Aortic smooth muscle cell (primary cell): ENCODE results near the gene RGN. TPM values are rescaled to one million over a fixed set of nuclear protein-coding genes. Genes with fewer than 3 reads are reported as not detected.

ENCODE experiments used
- total RNA-seq: library from RNA; depleted of rRNA; stranded (reverse); fragments of >200 nt; gene quantifications from 2 replicates; pipeline ENCODE4 v1.2.3, GENCODE V29; 2014

Gene RGN
- 7.3 and 17.0 TPM in 2 replicates for total RNA-seq

GRCh38 chrX:47078129-47079043, at the start of gene RGN:
Gene RGN, plus strand, starts transcription at chrX:47078443. Its CDS starts 2,702 bp downstream, at chrX:47081145.

Other genes starting within 250 kb of the RGN start
- gene RP2, start 241.4 kb upstream of the RGN start, total RNA-seq: 21.3 and 22.1 TPM in 2 replicates
- gene JADE3, start 166.0 kb upstream of the RGN start, total RNA-seq: 2.9 and 4.2 TPM in 2 replicates
- 59.1 and 65.5 TPM in 2 replicates for gene NDUFB11, start 66.3 kb downstream of the RGN start, total RNA-seq
- 34.8 and 41.6 TPM in 2 replicates for gene RBM10, start 66.8 kb downstream of the RGN start, total RNA-seq
- 138 and 146 TPM in 2 replicates for gene UBA1, start 115.4 kb downstream of the RGN start, total RNA-seq
- 66.1 and 76.2 TPM in 2 replicates for gene CDK16, start 140.2 kb downstream of the RGN start, total RNA-seq
- 48.9 and 65.8 TPM in 2 replicates for gene USP11, start 154.6 kb downstream of the RGN start, total RNA-seq